Heart left ventricle (tissue), 13 donors: ENCODE measurements around the gene ALPK3.
A peak's percentile ranks its signal among the peaks of the same experiment; 100 is the strongest.

Source experiments
- POLR2A ChIP-seq, 2 donors: fragments of 450-650 bp; IDR thresholded peaks; one replicate each; pipeline ENCODE4 v1.6.1; 2017; ENCODE audit warnings: antibody characterized with exemption in 2 of 2, mild to moderate bottlenecking in 2 of 2, moderate library complexity in 2 of 2
- TF ChIP-seq, protein P1 (sequence below), 12 donors: fragments of 200-600 bp; sonication (generic) in 4 of 12; IDR thresholded peaks; one replicate each; pipeline versions ENCODE4 v1.5.0 to v1.8.0; 2018 to 2022; ENCODE audit warnings: antibody characterized with exemption in 12 of 12, mild to moderate bottlenecking in 5 of 12
- donor health status: ischemic (EF 13 %, LVEDD 7.1; RV severe dilation, severe dysfunction).
- donor health status: DM: no; HTN: yes; CAD: no.
- donor health status: DM: no; HTN: no; CAD: no.
- donor health status: ischemic (EF 25% LVEDD 6.9; RV normal size, moderate dysfunction).
- donor health status: ischemic (EF 25% LVEDD 5.7; RV mildly dilated, moderate dysfunction).
- donor health status: ischemic (EF 35%, LVEDD 5.7; RV mildly dilated, moderate dysfunction).
- donor health status: nonischemic (EF 11% LVEDD 7.7; RV severe dilation, severe dysfunction).
- donor health status: DM: yes; HTN: yes; CAD: no.
- donor health status: PGD.
- donor health status: ischemic (EF 29% LVEDD 5.4; RV normal size, mild dysfunction).
- donor health status: nonischemic (EF 23%, LVEDD 6.1; RV moderate dilation, normal function).

DNA sequence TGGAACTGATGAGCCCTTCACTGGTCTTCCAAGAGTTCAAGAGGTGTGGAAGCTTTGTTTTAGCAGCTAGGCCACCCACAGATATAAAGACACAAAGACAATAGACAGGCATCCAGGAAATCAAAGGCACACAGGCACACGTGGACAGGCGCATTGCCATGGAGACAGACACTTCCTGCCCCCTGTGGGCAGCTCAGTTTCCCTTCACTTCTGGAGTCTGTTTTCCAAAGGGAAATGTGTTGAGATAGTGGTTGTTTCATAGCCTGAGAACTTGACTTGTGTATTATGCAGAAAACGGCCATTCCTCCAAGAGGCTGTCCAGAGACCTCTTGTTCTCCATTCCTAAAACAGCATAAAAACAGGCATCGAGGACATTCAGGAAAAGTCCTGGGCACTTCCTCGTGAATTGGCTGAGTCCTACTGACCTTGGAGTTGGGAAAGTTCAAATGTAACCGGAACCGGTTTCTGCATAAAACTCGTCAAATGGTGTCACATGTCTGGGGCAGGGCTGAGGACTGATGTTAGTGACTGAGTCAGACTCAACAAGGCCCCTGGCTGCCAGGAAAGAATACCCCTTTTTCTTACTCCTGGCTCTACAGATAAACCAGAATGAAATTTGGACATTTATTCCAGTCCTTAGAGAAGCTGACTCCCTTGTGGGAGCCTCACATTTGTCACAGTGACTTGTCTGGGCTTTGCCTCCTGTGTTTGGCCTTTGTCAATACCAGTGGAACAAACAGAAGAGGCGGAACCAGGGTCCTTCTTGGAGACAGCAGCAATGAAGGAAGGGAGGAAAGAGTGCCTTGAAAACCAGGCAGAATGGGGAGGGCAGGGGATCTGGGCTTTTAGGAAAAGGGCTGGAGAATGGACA is 1.3 kb downstream of the ALPK3 start:
- TF ChIP-seq, protein P1, sequence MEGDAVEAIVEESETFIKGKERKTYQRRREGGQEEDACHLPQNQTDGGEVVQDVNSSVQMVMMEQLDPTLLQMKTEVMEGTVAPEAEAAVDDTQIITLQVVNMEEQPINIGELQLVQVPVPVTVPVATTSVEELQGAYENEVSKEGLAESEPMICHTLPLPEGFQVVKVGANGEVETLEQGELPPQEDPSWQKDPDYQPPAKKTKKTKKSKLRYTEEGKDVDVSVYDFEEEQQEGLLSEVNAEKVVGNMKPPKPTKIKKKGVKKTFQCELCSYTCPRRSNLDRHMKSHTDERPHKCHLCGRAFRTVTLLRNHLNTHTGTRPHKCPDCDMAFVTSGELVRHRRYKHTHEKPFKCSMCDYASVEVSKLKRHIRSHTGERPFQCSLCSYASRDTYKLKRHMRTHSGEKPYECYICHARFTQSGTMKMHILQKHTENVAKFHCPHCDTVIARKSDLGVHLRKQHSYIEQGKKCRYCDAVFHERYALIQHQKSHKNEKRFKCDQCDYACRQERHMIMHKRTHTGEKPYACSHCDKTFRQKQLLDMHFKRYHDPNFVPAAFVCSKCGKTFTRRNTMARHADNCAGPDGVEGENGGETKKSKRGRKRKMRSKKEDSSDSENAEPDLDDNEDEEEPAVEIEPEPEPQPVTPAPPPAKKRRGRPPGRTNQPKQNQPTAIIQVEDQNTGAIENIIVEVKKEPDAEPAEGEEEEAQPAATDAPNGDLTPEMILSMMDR (IDR thresholded peaks at IDR 0.05) = peak in 3 of 12 donors; percentile 28 to 35 (median 29)
- TF ChIP-seq POLR2A (IDR thresholded peaks at IDR 0.05) = no peak
